GM12864 (cell line): ENCODE results near the gene RRM1.
"Not testable (repeated sequence)": the region's sequence is repeated elsewhere in the genome, so short reads cannot be mapped to it uniquely, and the experiment has no call there.

ENCODE experiments used
- DNase-seq: peaks from one replicate; pipeline ENCODE4 v3.0.0-alpha.2; 2011; ENCODE audit warnings: low read depth
- H3K4me3 ChIP-seq: 2 replicates; pipeline ENCODE4 v1.5.1; 2011; ENCODE audit warnings: mild to moderate bottlenecking, low read depth, low read length, control low read depth
- TF ChIP-seq, protein P1 (sequence below): IDR thresholded peaks from 2 replicates; pipeline ENCODE4 v1.5.1; 2011; ENCODE audit warnings: low read depth, mild to moderate bottlenecking, moderate library complexity, low read length, control low read depth, inconsistent platforms; ENCODE audit errors: missing control alignments

The RRM1 gene

GRCh38 chr11:4127357-4127756 is 32.8 kb downstream of the RRM1 start:
- H3K4me3 ChIP-seq, result no peak overlapping the region
- TF ChIP-seq, protein P1, sequence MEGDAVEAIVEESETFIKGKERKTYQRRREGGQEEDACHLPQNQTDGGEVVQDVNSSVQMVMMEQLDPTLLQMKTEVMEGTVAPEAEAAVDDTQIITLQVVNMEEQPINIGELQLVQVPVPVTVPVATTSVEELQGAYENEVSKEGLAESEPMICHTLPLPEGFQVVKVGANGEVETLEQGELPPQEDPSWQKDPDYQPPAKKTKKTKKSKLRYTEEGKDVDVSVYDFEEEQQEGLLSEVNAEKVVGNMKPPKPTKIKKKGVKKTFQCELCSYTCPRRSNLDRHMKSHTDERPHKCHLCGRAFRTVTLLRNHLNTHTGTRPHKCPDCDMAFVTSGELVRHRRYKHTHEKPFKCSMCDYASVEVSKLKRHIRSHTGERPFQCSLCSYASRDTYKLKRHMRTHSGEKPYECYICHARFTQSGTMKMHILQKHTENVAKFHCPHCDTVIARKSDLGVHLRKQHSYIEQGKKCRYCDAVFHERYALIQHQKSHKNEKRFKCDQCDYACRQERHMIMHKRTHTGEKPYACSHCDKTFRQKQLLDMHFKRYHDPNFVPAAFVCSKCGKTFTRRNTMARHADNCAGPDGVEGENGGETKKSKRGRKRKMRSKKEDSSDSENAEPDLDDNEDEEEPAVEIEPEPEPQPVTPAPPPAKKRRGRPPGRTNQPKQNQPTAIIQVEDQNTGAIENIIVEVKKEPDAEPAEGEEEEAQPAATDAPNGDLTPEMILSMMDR, result no peak
- DNase-seq, result no peak

GRCh38 chr11:4130219-4130618 is 35.6 kb downstream of the RRM1 start:
- H3K4me3 ChIP-seq, DNase-seq: not testable (repeated sequence)

- TF ChIP-seq, protein P1, result no peak
- no peak for DNase-seq
- H3K4me3 ChIP-seq, result no peak overlapping the region
Observed at GRCh38 chr11:4134806-4135205, 40.2 kb downstream of the RRM1 start.

DNA sequence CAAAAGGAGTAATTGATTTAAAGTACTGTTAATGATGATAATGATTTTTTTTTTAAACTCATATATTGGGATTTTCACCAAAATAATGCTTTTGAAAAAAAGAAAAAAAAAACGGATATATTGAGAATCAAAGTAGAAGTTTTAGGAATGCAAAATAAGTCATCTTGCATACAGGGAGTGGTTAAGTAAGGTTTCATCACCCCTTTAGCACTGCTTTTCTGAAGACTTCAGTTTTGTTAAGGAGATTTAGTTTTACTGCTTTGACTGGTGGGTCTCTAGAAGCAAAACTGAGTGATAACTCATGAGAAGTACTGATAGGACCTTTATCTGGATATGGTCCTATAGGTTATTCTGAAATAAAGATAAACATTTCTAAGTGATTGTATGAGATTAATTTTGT is 43.9 kb downstream of the RRM1 start:
- TF ChIP-seq, protein P1, result no peak
- H3K4me3 ChIP-seq, result no peak overlapping the region
- DNase-seq, result no peak

GRCh38 chr11:4140067-4140636 is 45.6 kb downstream of the RRM1 start:
- DNase-seq, result no peak
- TF ChIP-seq, protein P1, result no peak
- H3K4me3 ChIP-seq, result no peak overlapping the region

DNA sequence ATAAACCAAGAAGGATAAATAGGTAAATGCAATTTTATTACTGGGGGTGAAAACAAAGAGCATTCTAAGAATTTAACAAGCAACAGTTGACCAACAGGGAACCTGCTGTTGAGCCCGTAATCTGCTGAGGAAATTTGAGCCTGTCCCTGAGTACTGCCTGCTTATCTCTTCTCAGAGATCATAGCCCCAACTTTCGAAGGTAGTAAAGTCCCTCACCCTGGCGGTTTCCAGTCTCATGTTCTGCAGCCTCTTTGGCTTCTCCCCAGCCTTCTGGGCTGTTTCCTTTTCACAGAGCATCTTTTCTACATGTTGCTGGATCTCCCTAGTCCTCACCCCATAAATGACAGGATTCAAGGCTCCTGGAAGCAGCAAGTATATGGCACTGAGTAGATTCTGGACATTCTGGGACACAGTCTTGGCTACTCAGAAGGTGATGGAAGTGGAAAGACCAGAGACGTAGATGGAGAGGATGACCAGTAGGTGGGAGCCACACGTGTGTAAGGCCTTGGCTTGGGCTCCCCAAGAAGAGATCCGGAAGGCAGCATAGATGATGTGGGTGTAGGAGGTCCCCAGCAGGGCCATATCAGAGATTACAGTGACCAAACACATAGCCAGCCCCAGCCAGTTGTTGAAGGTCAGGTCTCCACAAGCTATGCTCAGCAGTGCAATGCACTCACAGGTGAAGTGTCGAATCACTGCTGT is 51.6 kb downstream of the RRM1 start:
- DNase-seq, result no peak
- TF ChIP-seq, protein P1, result no peak

GRCh38 chr11:4146772-4147098 is 52.1 kb downstream of the RRM1 start:
- TF ChIP-seq, protein P1, result no peak
- DNase-seq, result no peak
- no peak overlapping the region for H3K4me3 ChIP-seq

More for the DNA sequence above, 51.6 kb downstream of the RRM1 start:
- no peak overlapping the region for H3K4me3 ChIP-seq
